Right lobe of liver (tissue), 6 donors: ENCODE data around the gene SNRNP27. TPM values are rescaled to one million over a fixed set of nuclear protein-coding genes. Genes with fewer than 3 reads are reported as not detected.

ENCODE experiments used
- ATAC-seq, 4 donors: fragments of 200-7000 bp; cut with Tn5 transposase; one replicate each; pipeline ENCODE4 v1.9.1; 2020; ENCODE audit warnings: mild to moderate bottlenecking in 4 of 4, moderate library complexity in 4 of 4
- DNase-seq, 3 donors: peaks; one replicate each; pipeline ENCODE4 v3.0.0-alpha.2; 2020
- H3K27ac ChIP-seq, 3 donors: fragments of 200-600 bp; one replicate each; pipeline ENCODE4 v1.8.0; 2022
- H3K27me3 ChIP-seq, 2 donors: fragments of 200-600 bp; one replicate each; pipeline ENCODE4 v1.8.0; 2022
- H3K36me3 ChIP-seq, 4 donors: fragments of 200-600 bp; sonication (generic) in 1 of 4; one replicate each; pipeline versions ENCODE4 v1.5.1 to v1.8.0; 2017 to 2022; ENCODE audit warnings: control low read depth in 1 of 4
- H3K4me1 ChIP-seq, 4 donors: fragments of 200-600 bp; sonication (generic) in 1 of 4; one replicate each; pipeline versions ENCODE4 v1.5.1 to v1.8.0; 2017 to 2022; ENCODE audit warnings: control low read depth in 1 of 4
- H3K4me3 ChIP-seq, 3 donors: fragments of 200-600 bp; one replicate each; pipeline ENCODE4 v1.8.0; 2022
- H3K9me3 ChIP-seq, 4 donors: fragments of 200-600 bp; sonication (generic) in 1 of 4; one replicate each; pipeline versions ENCODE4 v1.5.1 to v1.8.0; 2017 to 2022; ENCODE audit warnings: control low read depth in 1 of 4
- POLR2A ChIP-seq: fragments of 450-650 bp; IDR thresholded peaks from one replicate; pipeline ENCODE4 v1.6.1; 2017; ENCODE audit warnings: antibody characterized with exemption, mild to moderate bottlenecking
- WGBS: methylation state at CpG from one replicate; pipeline ENCODE4 v1.1.6; 2018; ENCODE audit warnings: low coverage, low lambda C conversion rate; ENCODE audit not compliant: insufficient coverage; ENCODE audit errors: missing lambda C conversion rate; 5-methylcytosine and 5-hydroxymethylcytosine counted together
- intact Hi-C, 2 donors: fragments of 100-400 bp; cut with DNase I; formaldehyde crosslinking; loops; one replicate each; pipeline versions ENCODE4 v1.11.2 to v1.14.1; 2022
- total RNA-seq, 6 experiments: library from RNA; depleted of rRNA in 2 of 6; stranded (reverse); fragments of >200 nt in 2 of 6; fragmentation: NEBNext Ultra II Directional in 3 of 6; extraction: Animal tissue kit (Norgen Biotek cat#: 25700) in 3 of 6; gene quantifications; one replicate each; pipeline versions ENCODE4 v1.1.0 to v1.2.4, GENCODE V29; 2016 to 2023
- TF ChIP-seq, protein P1 (sequence below), 4 donors: fragments of 200-600 bp in 3 of 4; fragments of 450-650 bp in 1 of 4; IDR thresholded peaks; one replicate each; pipeline versions ENCODE4 v1.5.1 to v1.8.0; 2016 to 2022; ENCODE audit warnings: antibody characterized with exemption in 4 of 4, mild to moderate bottlenecking in 2 of 4
- donor health status: DM: no; HTN: yes; CAD: no.
- donor health status: DM: no; HTN: no; CAD: no.
- donor health status: DM: no; HTN: no; CAD: no.
- donor health status: DM: no; HTN: yes; CAD: no.
- donor health status: DM: no; HTN: yes; CAD: no.

Gene SNRNP27
- total RNA-seq, 6 experiments from 2014 or later = 12.1 to 37.7 (median 17.2) TPM

DNA sequence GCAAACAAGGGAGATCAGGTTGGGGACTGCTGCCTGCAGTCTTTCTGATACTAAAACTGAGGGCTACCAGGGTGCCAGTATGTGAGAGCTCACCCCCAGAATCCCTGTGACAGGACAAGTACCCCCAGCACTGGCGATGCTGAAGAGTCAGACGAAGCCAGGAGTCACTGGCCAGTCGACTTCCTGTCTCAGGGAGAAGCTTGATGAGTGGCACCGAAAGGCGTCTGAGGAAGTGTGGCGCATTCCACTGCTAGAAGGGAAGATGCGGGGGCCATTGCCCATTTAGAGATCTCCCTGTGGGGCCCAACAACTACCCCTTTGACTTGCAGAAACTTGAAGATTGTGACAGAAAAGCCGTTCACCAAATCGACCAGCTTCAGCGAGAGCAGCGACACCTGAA lies 43.1 kb downstream of the SNRNP27 start:
- DNase-seq = no peak
- Histone ChIP-seq H3K36me3 (peaks cover 6 to 60% (median 13%) of the 10 kb centered on the region in 4 donors), H3K27ac (no peak overlapping the region), H3K4me1 (peaks cover 0 to 19% (median 0%) of the 10 kb centered on the region in 4 donors), H3K4me3 (no peak overlapping the region), H3K9me3 (no peaks in the 10 kb centered on the region), H3K27me3 (no peaks in the 10 kb centered on the region)
- no peak for ATAC-seq
- no peak for TF ChIP-seq POLR2A
- TF ChIP-seq, protein P1, sequence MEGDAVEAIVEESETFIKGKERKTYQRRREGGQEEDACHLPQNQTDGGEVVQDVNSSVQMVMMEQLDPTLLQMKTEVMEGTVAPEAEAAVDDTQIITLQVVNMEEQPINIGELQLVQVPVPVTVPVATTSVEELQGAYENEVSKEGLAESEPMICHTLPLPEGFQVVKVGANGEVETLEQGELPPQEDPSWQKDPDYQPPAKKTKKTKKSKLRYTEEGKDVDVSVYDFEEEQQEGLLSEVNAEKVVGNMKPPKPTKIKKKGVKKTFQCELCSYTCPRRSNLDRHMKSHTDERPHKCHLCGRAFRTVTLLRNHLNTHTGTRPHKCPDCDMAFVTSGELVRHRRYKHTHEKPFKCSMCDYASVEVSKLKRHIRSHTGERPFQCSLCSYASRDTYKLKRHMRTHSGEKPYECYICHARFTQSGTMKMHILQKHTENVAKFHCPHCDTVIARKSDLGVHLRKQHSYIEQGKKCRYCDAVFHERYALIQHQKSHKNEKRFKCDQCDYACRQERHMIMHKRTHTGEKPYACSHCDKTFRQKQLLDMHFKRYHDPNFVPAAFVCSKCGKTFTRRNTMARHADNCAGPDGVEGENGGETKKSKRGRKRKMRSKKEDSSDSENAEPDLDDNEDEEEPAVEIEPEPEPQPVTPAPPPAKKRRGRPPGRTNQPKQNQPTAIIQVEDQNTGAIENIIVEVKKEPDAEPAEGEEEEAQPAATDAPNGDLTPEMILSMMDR (IDR thresholded peaks at IDR 0.05) = no peak
- intact Hi-C loops = loop anchor here in 1 of 2 donors (10.0 kb wide), 1 partner anchor 128 kb away; no protein-coding TSS in a partner anchor
- WGBS = 79% methylated on average over 7 of the region's 11 CpGs

DNA sequence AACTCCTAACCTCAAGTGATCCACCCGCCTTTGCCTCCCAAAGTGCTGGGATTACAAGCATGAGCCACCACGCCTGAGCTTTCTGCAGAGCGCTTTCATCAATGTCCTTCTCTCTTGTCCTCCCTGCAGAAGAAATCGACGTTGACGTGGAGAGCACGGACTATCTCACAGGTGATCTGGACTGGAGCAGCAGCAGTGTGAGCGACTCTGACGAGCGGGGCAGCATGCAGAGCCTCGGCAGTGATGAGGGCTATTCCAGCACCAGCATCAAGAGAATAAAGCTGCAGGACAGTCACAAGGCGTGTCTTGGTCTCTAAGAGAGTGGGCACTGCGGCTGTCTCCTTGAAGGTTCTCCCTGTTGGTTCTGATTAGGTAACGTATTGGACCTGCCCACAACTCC lies 44.2 kb downstream of the SNRNP27 start:
- H3K9me3 ChIP-seq = no peaks in the 10 kb centered on the region
- WGBS = 97% methylated on average over 11 of the region's 14 CpGs
- H3K27me3 ChIP-seq = no peaks in the 10 kb centered on the region
- intact Hi-C loops = loop anchor here in 1 of 2 donors (10.0 kb wide), 1 partner anchor 127 kb away; no protein-coding TSS in a partner anchor
- peaks cover 0 to 19% (median 0%) of the 10 kb centered on the region in 4 donors for H3K4me1 ChIP-seq
- TF ChIP-seq POLR2A = no peak
- H3K27ac ChIP-seq = no peak overlapping the region
- no peak for DNase-seq
- ATAC-seq = no peak
- H3K4me3 ChIP-seq = no peak overlapping the region
- H3K36me3 ChIP-seq = peaks cover 6 to 69% (median 14%) of the 10 kb centered on the region in 4 donors

DNA sequence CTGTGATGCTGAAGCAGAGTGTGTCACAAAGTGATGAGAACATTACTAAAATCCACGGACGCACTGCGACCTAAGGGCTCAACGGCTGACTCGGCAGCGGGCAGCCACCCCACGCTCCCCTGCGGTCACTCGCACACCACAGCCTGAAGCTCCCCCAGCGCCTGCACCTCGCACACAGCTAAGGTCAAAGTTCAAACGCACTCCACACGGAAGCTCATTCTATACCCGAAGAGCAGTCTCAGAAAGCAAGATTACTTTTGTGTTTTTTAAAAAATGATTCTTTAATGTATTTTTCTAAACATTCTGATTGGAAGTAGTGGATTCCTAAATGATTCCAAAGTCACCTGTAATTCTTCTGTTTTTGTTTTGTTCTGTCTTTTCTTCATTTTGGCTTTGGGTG lies 46.0 kb downstream of the SNRNP27 start:
- TF ChIP-seq, protein P1 (IDR thresholded peaks at IDR 0.05) = no peak
- no peak for TF ChIP-seq POLR2A
- Histone ChIP-seq H3K4me3 (no peak overlapping the region), H3K27me3 (no peaks in the 10 kb centered on the region), H3K36me3 (peaks cover 6 to 71% (median 14%) of the 10 kb centered on the region in 4 donors), H3K27ac (no peak overlapping the region), H3K4me1 (peaks cover 0 to 8% (median 0%) of the 10 kb centered on the region in 4 donors), H3K9me3 (no peaks in the 10 kb centered on the region)
- ATAC-seq = peak in 3 of 4 donors; percentile 44 to 74 (median 47)
- no peak for DNase-seq
- intact Hi-C loops = loop anchor here (10.0 kb wide), 2 partner anchors 125 to 1005 kb away; no protein-coding TSS in a partner anchor
- WGBS = 67% methylated on average over 11 of the region's 14 CpGs

DNA sequence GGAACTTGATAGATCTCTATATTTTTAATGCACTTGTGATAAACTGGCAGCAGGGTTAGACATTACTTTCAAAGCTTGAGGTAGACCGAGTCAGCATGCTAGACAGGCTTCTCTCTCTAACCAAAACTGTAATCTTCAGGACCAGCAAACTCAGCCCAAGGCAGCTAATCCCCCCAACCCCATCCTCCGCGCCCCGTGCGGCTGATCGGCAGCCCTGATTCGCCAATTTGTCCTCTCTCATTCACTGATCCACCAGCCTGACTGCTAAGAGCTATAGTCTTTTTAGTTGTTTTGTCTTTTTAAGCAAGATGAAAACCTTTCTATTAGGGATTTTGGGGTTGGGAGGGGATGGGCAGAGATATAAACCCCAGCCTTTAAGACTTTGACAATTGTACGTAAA lies 46.9 kb downstream of the SNRNP27 start:
- Histone ChIP-seq H3K9me3 (no peaks in the 10 kb centered on the region), H3K4me1 (peaks cover 0 to 8% (median 0%) of the 10 kb centered on the region in 4 donors), H3K27ac (no peak overlapping the region), H3K36me3 (peaks cover 6 to 66% (median 12%) of the 10 kb centered on the region in 4 donors), H3K4me3 (no peak overlapping the region), H3K27me3 (no peaks in the 10 kb centered on the region)
- ATAC-seq (no peak), DNase-seq (no peak)
- intact Hi-C loops = loop anchor here in 1 of 2 donors (10.0 kb wide), 1 partner anchor 1004 kb away; no protein-coding TSS in a partner anchor
- 93% methylated on average over 8 of the region's 8 CpGs for WGBS
- TF ChIP-seq, protein P1 (IDR thresholded peaks at IDR 0.05) = no peak
- no peak for TF ChIP-seq POLR2A

DNA sequence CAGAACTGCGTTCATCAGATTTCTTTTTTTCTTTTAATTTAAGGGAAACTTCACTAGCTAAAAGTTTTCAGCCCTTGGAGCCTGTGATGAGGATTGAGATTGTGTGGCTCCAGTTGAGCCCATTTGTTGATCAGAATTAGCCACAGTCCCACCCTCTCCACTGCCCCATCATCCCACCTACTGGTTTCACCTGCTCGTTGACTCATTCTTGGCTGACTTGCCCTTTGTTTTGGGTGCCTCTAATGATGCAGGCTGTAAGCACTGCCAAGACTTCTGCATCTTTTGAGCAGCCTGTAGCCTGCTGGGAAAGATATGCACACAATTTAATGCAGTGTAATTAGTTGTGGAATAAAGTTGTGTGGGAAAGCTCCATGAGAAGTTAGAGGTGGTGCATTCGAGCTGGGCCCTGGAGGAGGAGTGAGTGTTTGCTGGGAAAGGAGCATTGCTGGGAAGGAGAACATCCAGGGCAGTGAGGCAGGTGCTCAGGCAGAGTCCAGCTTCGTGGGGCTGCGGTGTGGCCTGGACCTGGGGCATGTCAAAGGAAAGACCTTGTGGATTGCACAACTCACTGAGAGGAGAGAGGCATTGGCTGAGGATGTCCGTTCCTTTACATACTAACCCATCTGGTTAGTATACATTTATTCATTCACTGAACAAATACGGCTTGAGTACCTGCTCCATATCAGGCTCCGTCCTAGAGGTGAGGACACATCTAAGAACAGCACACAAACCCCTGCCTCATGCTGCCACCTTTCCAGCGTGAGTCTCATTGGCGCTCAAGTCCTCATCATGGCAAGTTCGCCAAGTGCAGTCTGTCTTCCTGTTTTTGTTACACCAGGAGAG lies 49.5 kb downstream of the SNRNP27 start:
- no peaks in the 10 kb centered on the region for H3K27me3 ChIP-seq
- DNase-seq (no peak), ATAC-seq (no peak)
- H3K27ac ChIP-seq = no peak overlapping the region
- H3K4me1 ChIP-seq = peaks cover 0 to 8% (median 0%) of the 10 kb centered on the region in 4 donors
- no peak for TF ChIP-seq POLR2A
- TF ChIP-seq, protein P1 (IDR thresholded peaks at IDR 0.05) = no peak
- WGBS = 77% methylated on average over 10 of the region's 11 CpGs
- peaks cover 3 to 41% (median 5%) of the 10 kb centered on the region in 4 donors for H3K36me3 ChIP-seq
- H3K9me3 ChIP-seq = no peaks in the 10 kb centered on the region
- intact Hi-C loops = loop anchor here in 1 of 2 donors (10.0 kb wide), 1 partner anchor 1002 kb away; no protein-coding TSS in a partner anchor
- no peak overlapping the region for H3K4me3 ChIP-seq
